Measurements from ENCODE around the gene GMPS.

- TF ChIP-seq CTCF (conservative IDR thresholded peaks at IDR 0.05; ENCODE audit: low read length): peak; percentile 66
- no peak for TF ChIP-seq EZH2phosphoT487 (IDR thresholded peaks at IDR 0.05; ENCODE audit: borderline replicate concordance)
Measured at GRCh38 chr3:155859859-155860258, 10.6 kb upstream of the GMPS start.

All from Loucy (cell line).